Adrenal gland (tissue), 12 donors: Measurements from ENCODE around the gene CRISPLD2. TPM values are rescaled to one million over a fixed set of nuclear protein-coding genes. Genes with fewer than 3 reads are reported as not detected.

ENCODE experiments used
- DNase-seq, 7 donors: peaks; one replicate each; pipeline ENCODE4 v3.0.0-alpha.2; 2019 to 2020
- H3K27ac ChIP-seq, 5 donors: fragments of 200-600 bp; sonication (generic) in 4 of 5; 1 replicate in 3 of 5; 2 replicates in 2 of 5; pipeline versions ENCODE4 v1.5.1 to v1.8.0; 2016 to 2020; ENCODE audit warnings: mild to moderate bottlenecking in 1 of 5
- H3K27me3 ChIP-seq: fragments of 200-600 bp; 2 replicates; pipeline ENCODE4 v1.8.0; 2021
- H3K36me3 ChIP-seq, 2 donors: fragments of 200-600 bp; replicated peaks in 1 of 2; 1 replicate in 1 of 2; 2 replicates in 1 of 2; pipeline versions ENCODE4 v1.5.1 to v1.8.0; 2018 to 2022
- H3K4me1 ChIP-seq, 2 donors: fragments of 200-600 bp; replicated peaks in 1 of 2; 1 replicate in 1 of 2; 2 replicates in 1 of 2; pipeline versions ENCODE4 v1.5.1 to v1.8.0; 2018 to 2021
- H3K4me3 ChIP-seq, 4 donors: fragments of 200-600 bp; sonication (generic) in 3 of 4; one replicate each; pipeline ENCODE4 v1.5.1; 2016 to 2018
- H3K9me3 ChIP-seq, 3 donors: fragments of 200-600 bp; sonication (generic) in 1 of 3; replicated peaks in 1 of 3; 1 replicate in 2 of 3; 2 replicates in 1 of 3; pipeline versions ENCODE4 v1.5.1 to v1.8.0; 2016 to 2021
- CTCF ChIP-seq, 6 experiments: fragments of 450-650 bp in 4 of 6; fragments of 200-600 bp in 2 of 6; sonication (generic) in 1 of 6; IDR thresholded peaks; 1 replicate in 5 of 6; 2 replicates in 1 of 6; pipeline versions ENCODE4 v1.5.1 to v1.8.0; 2016 to 2021; ENCODE audit warnings: antibody characterized with exemption in 6 of 6, mild to moderate bottlenecking in 2 of 6, moderate library complexity in 1 of 6
- POLR2A ChIP-seq, 2 donors: fragments of 450-650 bp; IDR thresholded peaks; one replicate each; pipeline ENCODE4 v1.6.1; 2017; ENCODE audit warnings: antibody characterized with exemption in 2 of 2, mild to moderate bottlenecking in 2 of 2, moderate library complexity in 1 of 2
- WGBS, 4 donors: extraction: QIAGEN DNeasy Blood & Tissue Kit in 2 of 4; methylation state at CpG; one replicate each; pipeline versions ENCODE4 v1.1.5 to v1.1.7; 2013 to 2017; 5-methylcytosine and 5-hydroxymethylcytosine counted together
- intact Hi-C, 2 donors: fragments of 100-400 bp; cut with DNase I; formaldehyde crosslinking; loops; one replicate each; pipeline versions ENCODE4 v1.14.1 to v1.15.0; 2022 to 2023
- polyA plus RNA-seq, 3 donors: library from polyadenylated mRNA; stranded (reverse); fragments of 200-250 nt in 2 of 3; fragments of 350-450 nt in 1 of 3; fragmentation: Illumina TruSeq in 1 of 3; extraction: RNeasy Lipid Tissue Mini Kit (QIAGEN cat#74804) in 1 of 3; gene quantifications; one replicate each; pipeline ENCODE4 v1.2.3, GENCODE V29; 2013 to 2014
- total RNA-seq, 9 donors: library from RNA; depleted of rRNA in 4 of 9; stranded (reverse); fragments of >200 nt in 4 of 9; fragments of 120-200 nt in 1 of 9; fragmentation: NEBNext Ultra II Directional in 1 of 9; extraction: Animal tissue kit (Norgen Biotek cat#: 25700) in 1 of 9; gene quantifications; one replicate each; pipeline versions ENCODE4 v1.1.0 to v1.2.4, GENCODE V29; 2013 to 2023
- donor health status: healthy with polysubstance abuse.
- donor health status: Bipolar disorder and iron deficiency.
- donor health status: DM: yes; HTN: yes; CAD: no.
- donor health status: DM: no; HTN: no; CAD: no.
- donor health status: DM: no; HTN: no; CAD: no.
- donor health status: DM: yes; HTN: yes; CAD: no.

CRISPLD2 gene
- total and polyA plus RNA-seq, 12 donors = 2.1 to 362 (median 57.5) TPM

- DNase-seq = no peak
- TF ChIP-seq POLR2A (IDR thresholded peaks at IDR 0.05) = peak in 1 of 2 donors; percentile 11
- no peak for TF ChIP-seq CTCF (IDR thresholded peaks at IDR 0.05)
- H3K9me3 ChIP-seq = no peaks in the 10 kb centered on the region
- H3K4me3 ChIP-seq = peak overlapping the region in 1 of 4 donors; percentile 56
- 85 to 95% (median 86%) methylated on average over 6 to 9 of the region's 9 CpGs; no CpG with 5 or more reads in 1 of the 4 donors for WGBS, 4 donors
- H3K4me1 ChIP-seq = peaks cover 0 to 16% of the 10 kb centered on the region in 2 donors
- H3K27me3 ChIP-seq = peaks cover 10% of the 10 kb centered on the region
- intact Hi-C loops = no loop called here
- H3K27ac ChIP-seq = peak overlapping the region in 3 of 5 donors; percentile 21 to 89 (median 74)
- H3K36me3 ChIP-seq = no peaks in the 10 kb centered on the region
Observed at GRCh38 chr16:84821179-84821578, 1.4 kb downstream of the CRISPLD2 start.

GRCh38 chr16:84821728-84822689, 2.2 kb downstream of the CRISPLD2 start:
- H3K27me3 ChIP-seq = peaks cover 10% of the 10 kb centered on the region
- TF ChIP-seq CTCF (IDR thresholded peaks at IDR 0.05) = no peak
- peak; percentile 19 to 29 for TF ChIP-seq POLR2A (IDR thresholded peaks at IDR 0.05)
- no peak for DNase-seq
- no peaks in the 10 kb centered on the region for H3K36me3 ChIP-seq
- no peaks in the 10 kb centered on the region for H3K9me3 ChIP-seq
- H3K27ac ChIP-seq = peak overlapping the region in 4 of 5 donors; percentile 2 to 89 (median 56)
- peak overlapping the region in 1 of 4 donors; percentile 56 for H3K4me3 ChIP-seq
- peaks cover 0 to 16% of the 10 kb centered on the region in 2 donors for H3K4me1 ChIP-seq
- 47 to 59% (median 55%) methylated on average over 10 to 13 of the region's 13 CpGs for WGBS, 4 donors
- intact Hi-C loops = no loop called here

- H3K9me3 ChIP-seq = no peaks in the 10 kb centered on the region
- peak overlapping the region in 3 of 5 donors; percentile 38 to 74 (median 64) for H3K27ac ChIP-seq
- no peak for DNase-seq
- 86 to 89% (median 89%) methylated on average over 6 of the region's 6 CpGs for WGBS, 4 donors
- intact Hi-C loops = no loop called here
- H3K4me1 ChIP-seq = peaks cover 0 to 19% of the 10 kb centered on the region in 2 donors
- H3K36me3 ChIP-seq = no peaks in the 10 kb centered on the region
- TF ChIP-seq POLR2A (IDR thresholded peaks at IDR 0.05) (no peak), CTCF (IDR thresholded peaks at IDR 0.05) (no peak)
- H3K27me3 ChIP-seq = peaks cover 10% of the 10 kb centered on the region
- H3K4me3 ChIP-seq = no peak overlapping the region
Observed at GRCh38 chr16:84822990-84823389, 3.2 kb downstream of the CRISPLD2 start.

GRCh38 chr16:84823484-84823883, 3.7 kb downstream of the CRISPLD2 start:
- WGBS, 4 donors = 45 to 60% (median 52%) methylated on average over 8 of the region's 8 CpGs
- no peaks in the 10 kb centered on the region for H3K36me3 ChIP-seq
- peaks cover 0 to 20% of the 10 kb centered on the region in 2 donors for H3K4me1 ChIP-seq
- H3K9me3 ChIP-seq = no peaks in the 10 kb centered on the region
- DNase-seq = no peak
- H3K4me3 ChIP-seq = no peak overlapping the region
- peaks cover 10% of the 10 kb centered on the region for H3K27me3 ChIP-seq
- peak overlapping the region in 2 of 5 donors; percentile 64 to 74 for H3K27ac ChIP-seq
- TF ChIP-seq POLR2A (IDR thresholded peaks at IDR 0.05) (no peak), CTCF (IDR thresholded peaks at IDR 0.05) (no peak)
- intact Hi-C loops = no loop called here
